HG02571 (cell line): ENCODE results near the gene HS3ST3B1.
A peak's percentile ranks its signal among the peaks of the same experiment; 100 is the strongest.

Source experiments
- ATAC-seq: cut with Tn5 transposase; IDR thresholded peaks from one replicate; pipeline ENCODE4 v1.9.1; 2021; ENCODE audit warnings: mild to moderate bottlenecking, moderate library complexity; ENCODE audit not compliant: unreplicated experiment

Gene HS3ST3B1

DNA sequence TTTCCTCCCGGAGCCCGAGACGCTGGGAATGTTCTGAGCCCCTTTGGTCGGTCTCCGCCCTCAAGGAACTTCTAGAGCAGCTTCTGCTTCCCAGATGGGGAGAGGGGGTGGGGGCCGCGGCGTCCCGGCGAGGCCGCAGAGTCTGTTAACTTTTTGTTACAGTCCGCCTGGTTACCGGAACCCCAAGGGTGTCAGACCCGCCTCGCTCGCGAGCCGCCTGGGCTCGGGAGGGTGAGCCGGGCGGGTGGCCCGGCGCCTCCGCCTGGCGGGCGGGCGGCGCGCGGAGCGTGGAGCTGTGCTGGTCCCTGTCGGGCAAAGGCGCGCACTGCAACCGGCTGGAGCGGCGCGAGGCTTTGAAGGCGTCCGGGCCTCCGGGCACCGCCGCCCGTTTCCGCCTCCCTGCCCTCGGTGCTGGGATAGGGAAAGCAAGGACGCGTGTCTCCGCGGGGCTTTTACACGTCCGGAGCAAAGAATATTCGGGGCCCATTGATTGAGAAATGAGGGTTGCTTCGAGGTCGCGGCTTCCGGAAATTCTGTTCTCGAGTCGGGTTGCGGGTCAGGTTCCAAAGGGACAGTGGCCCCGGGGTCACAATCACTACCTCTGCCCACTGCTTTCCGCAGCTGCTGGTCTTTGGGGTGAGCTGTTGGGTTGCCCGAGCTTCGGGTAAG lies 1.7 kb downstream of the HS3ST3B1 start:
- ATAC-seq, result peak; percentile 53

DNA sequence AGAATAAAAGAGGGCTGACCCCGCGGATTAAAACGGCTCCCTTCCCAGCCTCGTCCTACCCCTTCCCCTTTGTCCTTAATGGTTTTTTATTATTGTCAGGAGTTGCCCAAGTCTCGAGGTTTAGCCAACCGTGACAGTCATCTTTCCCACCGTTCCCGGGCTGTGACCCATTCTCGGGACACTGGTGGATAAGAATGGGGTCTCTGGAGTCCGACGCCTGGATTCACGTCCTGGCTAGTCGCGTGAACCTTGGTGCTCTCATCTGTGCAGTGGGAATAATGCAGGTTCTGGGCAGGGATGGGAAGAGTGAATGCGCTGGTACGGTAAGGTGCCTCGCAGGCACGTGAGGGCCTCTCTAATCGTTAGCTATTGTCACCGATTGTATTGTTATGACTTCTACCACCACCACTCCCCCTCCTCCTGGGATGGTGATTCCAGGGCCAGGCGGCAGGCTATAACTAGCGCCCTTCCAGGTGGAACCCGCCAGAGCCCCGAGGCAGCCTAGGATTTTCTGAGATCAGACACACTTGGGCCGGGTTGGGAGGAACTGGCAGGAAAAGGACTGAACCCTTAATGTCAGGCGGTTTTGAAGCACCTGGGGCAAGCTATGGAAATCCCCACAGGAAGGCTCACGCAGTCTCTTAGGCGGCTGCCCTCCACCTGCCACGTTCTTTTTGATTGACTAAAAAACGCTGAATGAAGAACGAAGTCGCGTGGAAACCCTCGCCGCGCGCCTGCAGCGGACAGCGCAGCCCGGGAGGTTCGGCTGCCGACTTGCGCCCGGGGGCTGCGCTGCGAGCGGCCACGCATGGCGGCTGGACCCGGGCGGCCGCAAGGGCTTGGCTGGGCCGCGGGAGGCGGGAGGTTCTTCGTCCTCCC lies 2.7 kb downstream of the HS3ST3B1 start:
- ATAC-seq, result no peak

DNA sequence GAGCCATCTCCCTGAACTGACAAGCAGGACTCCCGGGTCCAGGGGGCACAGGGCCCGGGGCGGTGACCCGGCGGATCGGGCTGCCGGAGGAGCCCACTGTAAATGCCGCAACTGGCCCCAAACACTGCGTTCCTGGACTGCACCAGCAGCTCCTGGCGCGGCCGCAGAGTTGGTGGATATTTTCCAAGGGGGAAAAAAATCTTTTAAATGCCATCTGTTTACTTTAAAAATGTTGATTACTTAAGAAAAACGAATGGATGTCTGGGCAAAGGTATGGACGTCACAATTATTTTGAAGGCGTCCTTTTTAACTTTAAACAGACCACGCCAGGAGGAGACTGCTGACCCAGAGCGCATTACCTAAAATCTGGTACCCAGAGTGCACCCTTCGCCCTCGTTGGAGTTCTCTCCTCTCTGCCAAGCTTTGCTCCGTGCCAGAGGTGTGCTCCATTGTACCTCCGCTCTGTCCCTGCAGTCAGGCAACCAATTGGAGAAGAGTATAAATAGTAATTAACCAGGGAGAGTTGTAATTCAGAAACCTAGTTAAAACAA lies 3.4 kb downstream of the HS3ST3B1 start:
- no peak for ATAC-seq

DNA sequence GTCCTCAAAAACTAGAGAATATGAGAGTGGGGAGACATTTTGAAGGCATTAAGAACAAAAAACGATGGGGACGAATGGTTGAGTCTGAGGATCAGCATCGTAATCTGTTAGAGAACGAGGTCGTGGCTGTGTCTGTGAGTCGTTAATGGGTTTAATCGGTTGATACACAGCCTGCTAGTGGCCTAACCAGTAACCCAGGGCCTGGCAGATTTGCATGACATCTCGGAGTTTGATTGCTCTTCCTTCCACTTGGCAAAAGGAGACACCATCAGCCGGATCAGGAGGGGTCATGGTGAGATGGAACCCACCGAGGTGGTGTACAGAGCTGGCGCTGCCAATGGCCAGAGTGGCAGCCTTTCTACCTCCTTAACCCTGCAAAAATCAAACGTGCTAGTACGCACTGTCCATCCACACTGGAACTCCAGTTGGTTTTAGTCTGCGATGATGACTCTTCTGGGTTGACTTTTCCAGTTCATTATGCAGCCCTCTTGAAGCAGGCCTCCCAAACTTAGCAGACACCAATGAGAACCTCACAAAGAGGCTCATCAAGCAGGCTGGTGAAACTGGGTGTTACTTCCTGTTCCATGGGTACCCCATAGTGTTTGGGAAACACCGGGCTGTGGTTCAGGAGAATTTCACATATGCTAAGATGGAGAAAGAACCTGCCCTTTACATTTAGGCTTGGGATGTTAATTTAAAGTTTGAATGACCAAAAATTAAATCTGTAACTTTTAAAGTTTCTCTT lies 4.1 kb downstream of the HS3ST3B1 start:
- no peak for ATAC-seq

DNA sequence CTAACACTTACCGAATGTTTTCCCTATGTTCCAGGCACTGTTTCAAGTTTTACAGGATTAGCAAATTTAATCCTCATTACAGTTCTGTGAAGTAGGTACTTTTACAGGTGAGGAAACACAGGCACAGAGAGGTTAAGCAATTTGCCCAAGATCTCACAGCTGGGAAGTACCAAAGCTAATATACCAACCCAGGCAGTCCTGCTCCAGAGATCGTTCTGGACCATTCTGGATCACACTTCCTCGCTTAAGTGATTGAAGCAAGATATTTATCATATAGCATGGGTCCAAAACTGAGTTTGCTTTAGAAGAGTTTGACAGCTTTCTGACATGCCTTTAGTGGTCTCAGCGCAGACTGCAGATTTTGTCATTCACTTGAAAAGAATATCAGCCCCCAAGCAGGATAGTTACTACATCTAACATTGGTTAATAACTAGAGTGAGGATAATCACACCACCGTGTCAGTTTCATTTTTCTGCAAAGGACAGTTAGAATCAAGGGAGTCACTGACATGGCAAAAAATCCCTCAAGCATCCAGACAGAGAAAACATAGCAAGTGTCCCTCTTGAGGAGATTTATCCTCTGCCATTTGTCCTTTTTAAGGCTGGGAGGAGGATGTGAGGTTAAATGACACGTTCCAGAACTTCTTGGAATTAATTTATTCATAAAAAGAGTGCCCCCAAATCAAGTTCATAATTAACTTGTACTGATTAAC lies 5.1 kb downstream of the HS3ST3B1 start:
- no peak for ATAC-seq

DNA sequence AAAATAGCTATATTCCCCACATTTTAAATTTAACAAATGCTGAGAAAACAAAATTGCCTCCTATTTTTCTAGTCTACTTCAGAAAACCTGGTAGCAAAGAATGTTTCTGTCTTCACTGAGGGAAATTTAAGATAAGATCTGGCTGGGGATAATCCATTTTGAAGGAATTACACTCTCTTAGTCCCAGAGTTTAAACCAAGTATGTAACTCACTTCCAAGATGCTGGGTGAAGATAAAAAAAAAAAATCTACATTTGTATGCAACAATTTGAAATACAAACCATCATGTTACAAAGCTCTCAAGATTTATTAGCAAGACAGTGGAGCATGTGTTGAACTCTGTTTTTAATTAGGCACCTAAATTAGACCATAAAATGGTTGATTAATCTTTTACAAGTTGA lies 5.7 kb downstream of the HS3ST3B1 start:
- no peak for ATAC-seq

DNA sequence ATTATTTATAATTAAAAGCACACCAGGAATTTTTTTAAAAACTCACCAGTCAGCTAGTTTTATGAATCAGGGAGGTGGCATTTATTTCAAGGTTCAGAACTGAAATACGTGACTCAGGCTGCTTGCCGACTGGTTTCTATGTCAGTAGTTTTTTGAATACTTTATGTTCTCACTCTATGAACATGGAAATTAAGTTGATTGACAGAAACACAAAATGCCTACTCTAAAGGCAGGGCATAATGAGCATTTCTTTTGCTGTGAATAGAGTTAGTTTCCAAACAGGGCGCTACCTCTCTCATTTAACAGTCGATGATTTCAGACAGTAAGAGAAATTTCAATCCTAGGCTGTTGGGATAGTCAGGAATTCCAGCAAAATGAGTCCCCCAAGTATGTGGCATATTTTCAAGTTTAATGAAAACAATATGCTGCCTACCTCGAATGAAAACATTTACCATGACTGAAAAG lies 6.7 kb downstream of the HS3ST3B1 start:
- ATAC-seq, result no peak

DNA sequence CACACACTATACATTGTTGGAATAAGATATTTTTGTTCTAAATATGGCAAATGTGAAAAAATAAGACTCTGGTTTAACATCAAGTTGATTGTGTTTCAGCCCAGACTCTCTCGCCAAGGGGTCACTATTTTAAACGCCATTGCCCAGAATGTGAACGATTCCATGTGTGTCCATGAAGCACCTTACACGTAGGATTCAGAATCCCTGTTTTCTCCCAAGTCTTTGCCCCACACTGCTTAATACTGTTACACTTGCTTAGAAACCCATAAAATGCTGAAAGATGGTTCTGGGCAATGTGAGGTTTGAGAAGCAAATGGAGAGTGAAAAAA lies 7.7 kb downstream of the HS3ST3B1 start:
- no peak for ATAC-seq

DNA sequence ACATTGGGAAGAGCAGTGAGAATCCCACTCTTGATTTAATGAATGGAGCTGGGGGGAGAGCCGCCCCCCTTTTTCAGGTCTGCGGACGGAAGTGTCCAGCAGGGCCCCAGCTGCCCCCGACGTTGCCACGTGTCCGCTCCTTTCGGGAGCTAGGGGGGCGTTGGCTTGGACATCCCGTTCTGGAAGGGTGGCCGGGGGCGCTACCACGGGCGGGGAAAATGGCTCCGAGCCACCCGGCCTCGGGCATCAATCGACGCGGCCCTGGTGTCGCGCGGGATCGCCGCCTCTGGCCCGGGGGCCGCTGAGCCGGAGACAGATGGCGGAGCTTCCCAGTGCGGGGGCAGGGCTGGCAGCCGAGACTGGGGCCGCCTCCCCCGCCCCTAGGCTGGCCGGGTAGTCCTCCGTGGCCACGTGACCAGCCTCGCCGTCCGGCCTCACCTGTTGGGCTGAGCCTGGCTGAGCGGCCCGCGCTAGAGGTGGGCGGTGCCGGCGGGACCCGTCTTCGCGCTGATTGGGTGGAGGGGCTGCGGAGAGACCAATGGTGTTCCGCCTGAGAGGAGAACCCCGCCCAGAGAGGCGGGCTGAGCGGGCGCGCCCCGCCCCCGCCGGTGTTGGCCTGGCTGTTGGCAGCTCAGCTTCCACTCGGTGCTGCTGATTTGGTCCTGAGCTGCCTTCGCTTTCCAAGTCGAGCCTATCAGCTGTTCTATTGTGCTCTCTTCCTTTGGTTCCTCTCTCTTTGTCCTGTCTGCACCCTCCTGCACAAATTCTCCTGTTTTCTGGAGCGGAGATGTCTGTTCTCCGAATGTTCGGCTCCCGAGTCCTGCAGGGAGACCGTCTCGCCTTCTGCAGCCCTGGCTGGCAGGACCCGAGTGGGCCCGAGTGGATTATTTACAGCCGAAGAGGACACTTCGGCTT lies 8.3 kb downstream of the HS3ST3B1 start:
- ATAC-seq, result peak; percentile 95

DNA sequence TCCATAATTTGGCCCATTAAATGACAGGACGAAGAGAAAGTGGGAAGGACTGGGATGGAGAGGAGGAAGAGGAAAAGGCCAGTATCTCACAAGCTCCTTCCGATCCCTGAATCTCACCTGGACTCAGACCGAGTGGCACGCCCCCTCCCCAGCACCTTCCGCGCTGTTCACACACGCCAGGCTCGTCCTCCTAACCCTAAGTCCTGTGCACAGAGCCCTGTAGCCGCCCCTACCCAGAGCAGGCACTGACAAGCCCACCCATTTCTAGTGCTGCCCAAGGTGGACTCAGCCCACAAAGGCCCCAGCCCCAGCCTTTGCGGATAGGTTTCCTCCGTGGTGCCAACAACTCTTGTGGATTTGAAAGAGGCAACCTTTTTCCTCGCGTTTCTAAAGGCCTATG lies 9.2 kb downstream of the HS3ST3B1 start:
- no peak for ATAC-seq

DNA sequence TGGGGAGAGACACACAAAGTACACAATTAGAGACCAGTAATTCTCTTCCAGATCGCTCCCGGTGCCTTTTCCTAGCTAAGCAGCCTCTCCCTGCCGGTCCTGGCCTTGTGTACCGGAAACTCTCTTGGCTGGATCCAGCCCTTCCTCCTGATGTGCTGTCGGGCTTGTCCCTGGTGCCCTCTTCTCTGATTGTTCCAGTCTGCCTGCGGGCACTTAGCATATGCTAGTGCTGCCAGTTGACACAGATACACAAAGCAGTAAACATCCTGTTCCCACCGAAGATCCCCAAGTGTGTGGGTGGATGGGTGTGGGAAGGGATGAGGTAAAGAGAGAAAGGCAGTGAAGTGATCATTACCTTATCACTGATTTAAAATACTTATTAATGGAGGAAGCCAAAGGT lies 9.7 kb downstream of the HS3ST3B1 start:
- ATAC-seq, result no peak

DNA sequence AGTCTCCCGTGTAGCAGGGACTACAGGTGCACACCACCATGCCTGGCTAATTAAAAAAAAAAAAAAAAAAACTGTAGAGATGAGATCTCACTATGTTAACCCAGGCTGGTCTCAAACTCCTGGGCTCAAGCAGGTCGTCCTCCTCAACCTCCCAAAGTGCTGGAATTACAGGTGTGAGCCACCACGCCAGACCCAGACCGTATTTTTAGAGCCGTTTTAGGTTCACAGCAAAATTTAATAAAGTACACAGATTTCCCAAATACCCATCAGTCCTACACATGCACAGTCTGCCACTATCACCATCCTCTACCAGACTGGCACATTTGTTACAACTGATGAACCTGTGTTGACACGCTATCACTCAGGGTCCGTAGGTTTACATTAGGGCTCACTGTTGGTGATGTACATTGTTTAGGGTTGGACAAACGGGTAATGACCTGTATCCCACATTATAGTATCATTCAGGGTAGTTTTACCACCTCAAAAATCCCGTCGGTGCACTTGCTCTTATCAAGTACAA lies 10.4 kb downstream of the HS3ST3B1 start:
- no peak for ATAC-seq

DNA sequence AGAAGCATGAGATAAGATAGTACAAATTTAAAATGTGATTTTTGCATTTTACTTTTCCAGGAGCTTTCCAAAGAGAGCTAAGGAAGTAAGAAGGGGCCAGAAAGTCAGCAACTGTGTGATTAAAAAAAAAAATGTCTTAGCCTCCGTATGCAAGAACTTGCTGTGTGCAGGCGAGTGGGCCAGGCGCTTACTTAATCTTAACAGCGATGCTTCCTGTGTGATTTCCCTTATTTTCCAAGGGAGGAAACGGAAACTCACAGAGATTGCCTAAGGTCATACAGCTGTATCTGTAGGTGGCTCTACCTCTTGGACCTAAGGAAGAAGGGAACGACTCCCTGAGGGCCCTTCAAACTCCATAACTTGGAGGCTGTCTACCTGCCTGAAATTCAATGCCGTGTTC lies 11.1 kb downstream of the HS3ST3B1 start:
- no peak for ATAC-seq

DNA sequence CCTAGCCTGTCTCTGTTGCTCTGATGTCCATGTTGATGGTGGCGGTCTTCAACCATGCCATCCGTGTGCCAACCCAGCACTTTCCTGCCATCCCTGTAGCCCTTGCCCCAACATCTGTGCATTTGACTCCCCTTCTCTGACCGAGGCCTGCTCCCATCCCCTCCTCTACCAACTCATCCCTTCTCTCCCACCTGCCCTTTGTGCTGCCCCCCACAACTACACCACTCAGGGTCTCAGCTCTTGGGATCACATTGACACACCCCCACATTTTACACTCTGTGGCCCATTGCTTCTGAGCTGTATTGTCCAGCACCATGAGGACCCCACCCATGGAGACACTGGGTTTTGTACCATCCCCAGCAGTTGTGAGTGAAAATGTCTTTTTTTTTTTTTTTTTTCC lies 11.6 kb downstream of the HS3ST3B1 start:
- no peak for ATAC-seq

DNA sequence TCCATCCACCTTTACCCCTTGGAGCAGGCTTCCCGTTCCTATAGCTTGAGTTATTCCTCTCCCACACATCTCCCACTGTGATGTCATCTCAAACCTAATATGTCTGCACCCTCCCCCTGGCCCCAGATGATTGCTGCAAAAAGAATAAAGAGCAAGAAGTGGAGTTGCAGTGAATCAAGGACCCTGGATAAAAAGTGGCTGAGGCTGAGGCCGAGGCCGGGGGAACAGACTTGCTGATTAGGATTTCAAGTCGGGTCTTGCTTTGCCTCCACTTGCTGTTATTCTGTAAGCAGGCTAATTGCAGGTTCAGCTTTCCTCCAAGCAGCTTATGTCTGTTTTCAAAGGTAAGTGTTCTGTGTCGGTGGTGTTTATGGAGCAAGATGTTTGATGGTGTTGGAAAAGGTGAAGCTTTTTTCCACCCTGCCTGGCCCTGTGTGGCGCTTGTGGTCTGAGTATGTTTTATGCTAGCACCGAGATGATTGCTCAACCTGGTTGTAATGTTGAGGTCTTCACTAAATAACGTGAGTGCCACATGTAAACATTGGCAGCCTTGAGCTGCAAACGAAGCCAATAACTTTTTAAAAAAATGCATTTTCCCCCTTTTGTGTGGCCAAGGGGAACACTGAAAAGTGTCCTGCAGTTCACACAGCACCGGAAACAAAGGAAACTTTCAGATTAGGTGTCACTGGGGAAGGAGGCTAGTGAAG lies 15.4 kb downstream of the HS3ST3B1 start:
- ATAC-seq, result no peak

DNA sequence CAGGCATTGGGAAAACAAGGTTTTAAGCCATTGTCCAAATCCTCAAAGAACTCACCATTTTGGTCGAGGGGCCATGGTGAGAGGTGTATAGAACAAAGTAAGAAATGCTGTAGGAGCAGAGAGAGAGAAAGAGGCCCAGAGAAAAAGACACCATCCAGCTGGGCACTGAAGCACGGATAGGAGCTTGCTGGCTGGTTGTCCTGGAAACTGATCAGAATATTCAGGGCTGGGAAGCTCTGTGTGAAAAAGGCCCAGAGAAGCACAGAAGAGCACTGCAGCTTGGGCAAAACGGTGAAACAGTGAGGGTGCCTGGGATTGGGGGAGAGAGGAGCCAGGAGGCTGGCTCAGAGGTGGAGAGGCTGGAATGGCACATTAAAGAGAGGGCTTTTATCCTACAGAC lies 16.5 kb downstream of the HS3ST3B1 start:
- no peak for ATAC-seq

DNA sequence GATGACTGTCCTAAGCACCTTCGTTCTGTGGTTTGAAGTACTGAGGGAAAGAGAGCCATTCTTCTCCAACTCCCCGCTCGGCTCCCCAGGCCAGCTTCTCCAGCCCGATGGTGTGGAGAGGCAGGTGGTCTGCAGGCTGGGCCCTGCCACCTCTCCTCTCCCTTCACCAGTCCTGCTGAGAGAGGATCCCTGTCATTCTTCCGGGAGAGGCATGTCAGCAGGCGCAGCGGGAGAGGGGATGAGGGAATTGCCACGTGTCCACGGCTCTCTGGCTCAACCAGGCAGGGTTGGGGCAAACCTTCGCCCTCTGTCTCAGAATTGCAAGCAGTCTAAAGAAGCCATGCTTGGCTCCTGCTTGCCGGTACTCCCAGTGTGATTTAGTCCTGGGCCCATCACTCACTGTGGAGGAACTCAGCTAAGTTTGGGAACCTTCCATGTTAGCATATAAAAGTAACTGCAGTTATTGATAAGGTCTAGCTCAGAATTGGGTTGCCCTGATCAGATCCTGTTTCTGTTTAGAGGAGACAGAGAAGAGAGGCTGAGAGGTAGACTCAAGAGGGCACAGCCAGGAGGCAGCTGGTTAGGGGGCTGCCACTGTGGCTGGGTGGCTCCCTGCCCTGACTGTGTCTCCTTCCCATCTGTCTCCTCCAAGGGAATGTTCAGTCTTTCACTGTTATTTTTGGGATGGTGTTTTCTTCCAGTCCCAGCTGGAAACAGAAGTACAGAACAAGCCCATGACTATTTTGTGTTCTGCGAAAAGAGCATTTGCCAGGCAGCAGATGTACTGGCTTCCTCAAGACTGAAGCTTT lies 17.4 kb downstream of the HS3ST3B1 start:
- ATAC-seq, result no peak

DNA sequence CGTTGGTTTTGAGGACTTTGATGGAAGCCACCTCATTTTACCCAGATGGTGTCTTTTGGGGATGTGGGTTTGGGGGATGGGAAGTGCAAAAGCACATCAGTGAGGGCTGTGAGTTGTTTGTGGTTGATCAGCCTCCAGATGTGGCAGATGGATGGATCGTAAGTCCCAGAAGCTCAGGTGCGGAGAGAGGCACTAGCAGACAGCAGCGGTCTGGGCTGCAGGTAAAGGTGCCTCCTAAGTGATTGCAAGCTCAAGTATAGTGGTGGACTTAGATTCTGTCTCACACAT lies 18.0 kb downstream of the HS3ST3B1 start:
- ATAC-seq, result no peak
